Activated CD4-positive, alpha-beta T cell treated with anti-CD3 and anti-CD28 coated beads, Interleukin-2, amount 50 U/mL, for 1 hour (primary cell): ENCODE data around the gene MATR3.
"Not testable (repeated sequence)": the region's sequence is repeated elsewhere in the genome, so short reads cannot be mapped to it uniquely, and the experiment has no call there.

Experiments used
- DNase-seq: peaks from one replicate; pipeline ENCODE4 v3.0.0-alpha.2; 2020

The MATR3 gene

DNA sequence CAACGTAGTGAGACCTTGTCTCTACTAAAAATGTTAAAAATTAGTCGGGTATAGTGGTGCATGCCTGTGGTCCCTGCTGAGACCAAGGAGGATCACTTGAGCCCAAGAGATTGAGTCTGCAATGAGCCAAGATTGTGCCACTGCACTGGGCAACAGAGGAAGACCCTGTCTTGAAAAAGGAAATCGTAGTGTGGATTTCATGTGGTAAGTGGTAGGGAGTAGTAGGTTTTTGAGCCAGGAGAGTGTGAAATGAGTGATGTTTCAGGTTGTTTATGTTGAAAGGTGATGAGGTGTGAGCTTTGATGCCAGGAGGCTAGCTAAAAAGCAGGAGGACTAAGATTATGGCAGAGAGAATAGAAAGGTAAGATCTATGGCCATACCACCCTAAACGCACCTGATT is 5.9 kb downstream of the MATR3 start:
- DNase-seq = no peak

DNA sequence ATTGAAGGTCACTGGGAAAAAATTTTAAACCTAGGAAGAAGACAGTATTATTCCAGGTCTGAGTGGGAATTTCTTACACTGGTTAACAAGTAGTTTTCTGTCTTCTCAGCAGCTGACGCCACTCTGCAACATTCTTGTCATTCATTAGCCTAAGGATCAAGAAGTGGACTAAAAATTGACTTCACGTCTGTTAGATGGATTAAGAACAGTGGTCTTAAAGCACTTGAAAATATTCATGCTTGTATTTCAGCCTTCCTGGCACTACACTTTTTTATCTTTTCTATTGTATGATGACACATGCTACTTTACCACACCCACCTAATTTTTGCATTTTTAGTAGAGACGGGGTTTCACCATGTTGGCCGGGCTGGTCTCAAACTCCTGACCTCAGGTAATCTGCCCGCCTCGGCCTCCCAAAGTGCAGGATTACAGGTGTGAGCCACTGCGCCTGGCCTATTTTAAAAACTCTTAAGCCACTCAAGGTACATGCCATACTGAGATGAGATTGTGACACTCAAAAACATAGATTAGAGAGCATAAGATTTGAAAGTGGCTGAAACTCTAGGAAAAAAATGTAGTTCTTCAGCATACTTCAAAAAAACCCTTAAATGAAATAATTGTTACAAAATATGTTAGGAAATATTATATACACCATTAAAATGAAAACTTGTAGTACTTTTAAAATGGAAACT is 8.4 kb downstream of the MATR3 start:
- no peak for DNase-seq

DNA sequence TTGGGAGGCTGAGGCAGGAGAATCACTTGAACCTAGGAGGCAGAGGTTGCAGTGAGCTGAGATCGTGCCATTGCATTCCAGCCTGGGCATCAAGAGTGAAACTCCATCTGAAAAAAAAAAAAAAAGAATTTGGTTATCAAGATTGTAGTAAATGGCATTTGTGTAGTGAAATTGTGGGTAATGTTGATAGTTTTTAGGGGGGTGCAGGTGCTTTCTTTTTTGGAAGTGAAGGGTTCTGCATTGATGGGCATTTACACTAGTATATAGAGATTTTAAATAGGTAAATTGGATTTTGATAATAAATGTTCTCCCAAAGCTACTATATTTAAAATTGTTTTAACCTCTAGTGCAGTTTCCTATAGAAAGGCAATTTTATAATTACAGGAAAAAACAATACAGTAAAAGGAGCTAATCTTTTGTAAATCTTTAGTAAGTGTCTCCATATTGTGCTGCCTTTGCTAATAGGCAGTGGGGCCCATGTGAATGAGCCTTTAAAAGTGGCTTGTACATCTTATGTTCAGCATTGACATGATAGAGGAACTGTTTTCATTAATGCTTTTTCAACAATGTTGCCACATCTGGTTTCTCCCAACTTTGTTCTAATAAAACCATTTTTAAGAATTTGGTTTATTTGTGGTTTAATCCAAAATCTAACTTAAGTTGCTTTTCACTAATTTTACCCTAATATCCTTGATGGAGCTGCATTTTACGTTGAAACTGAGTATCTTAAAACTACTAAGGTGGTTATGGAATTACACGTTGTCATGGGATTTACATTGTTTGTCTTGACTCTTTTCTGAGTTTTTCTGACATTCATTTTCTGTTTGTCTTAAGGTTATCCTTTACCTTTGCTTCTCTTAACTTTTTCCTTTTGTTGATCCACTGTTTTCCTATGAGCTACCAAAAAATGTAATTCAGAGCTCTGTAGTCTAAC is 11.1 kb downstream of the MATR3 start:
- no peak for DNase-seq

DNA sequence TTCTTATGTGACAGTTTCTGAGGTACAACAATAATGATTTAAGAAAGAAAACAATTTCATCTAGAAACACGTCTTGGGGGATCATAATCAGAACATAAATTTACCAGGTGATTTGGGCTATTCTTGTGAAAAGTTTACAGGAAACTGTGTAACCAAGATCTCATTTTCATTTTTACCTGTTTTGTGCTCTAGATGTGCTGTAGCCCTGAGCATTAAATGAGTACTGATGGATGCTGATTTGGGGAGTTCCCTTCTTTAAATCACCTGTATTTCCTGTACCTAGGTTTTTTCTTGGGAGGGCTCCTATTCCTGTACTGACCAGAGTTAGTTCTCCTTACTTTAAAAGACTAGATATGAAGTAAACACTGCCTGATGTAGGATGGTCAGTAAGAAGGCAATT is 12.7 kb downstream of the MATR3 start:
- DNase-seq = no peak

DNA sequence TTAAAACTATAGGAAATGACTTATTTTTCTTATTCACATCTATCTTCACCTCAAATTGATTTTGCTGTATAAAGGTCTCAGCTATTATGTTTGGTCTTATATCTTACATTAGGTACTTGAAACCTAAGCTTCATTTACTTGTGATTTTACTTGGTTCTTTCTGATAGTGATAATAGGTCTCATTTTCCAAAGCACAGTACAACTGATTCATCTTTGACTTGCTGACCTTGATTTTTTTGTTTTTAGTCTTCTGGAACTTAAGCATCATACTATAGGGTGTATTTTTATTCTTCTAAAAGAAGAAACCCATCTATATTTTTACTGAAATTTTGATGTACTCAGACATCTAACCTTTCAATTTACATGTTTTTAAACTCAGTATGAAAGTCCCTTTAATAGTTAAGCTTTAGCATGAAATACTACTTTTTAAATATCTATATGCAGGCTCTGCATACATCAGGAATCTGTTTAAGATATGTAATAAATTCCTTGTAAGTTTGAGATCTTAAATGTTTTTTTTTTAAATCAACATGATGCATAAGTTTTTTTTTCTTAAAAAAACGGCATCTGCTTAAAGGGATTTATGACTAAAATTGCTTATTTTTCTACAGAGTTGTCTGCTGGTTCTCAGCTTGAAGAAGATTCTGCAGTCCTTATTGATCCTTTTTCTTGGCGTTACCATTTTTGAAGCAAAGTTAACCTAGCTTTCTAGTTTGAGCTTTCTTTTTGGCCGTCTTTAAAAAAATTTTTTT is 13.3 kb downstream of the MATR3 start:
- DNase-seq = no peak

DNA sequence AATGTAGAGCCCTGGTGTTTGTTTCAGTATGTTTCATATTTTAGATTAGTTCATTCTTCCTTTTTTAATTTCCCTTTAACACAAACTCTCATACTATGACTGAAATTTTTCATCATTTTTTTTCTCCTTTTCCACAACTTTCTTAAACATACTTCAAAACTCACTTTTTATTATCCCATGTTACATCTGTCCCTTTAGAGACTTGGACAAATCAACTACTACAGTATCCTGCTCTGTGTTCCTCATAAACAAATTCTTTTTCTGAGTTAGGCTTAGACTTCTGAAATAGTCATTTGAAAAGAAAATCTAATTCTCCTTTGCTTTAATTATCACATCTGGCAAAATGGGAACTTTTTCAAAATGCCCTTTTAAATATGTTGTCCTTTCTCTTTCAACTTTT is 15.3 kb downstream of the MATR3 start:
- DNase-seq = no peak

DNA sequence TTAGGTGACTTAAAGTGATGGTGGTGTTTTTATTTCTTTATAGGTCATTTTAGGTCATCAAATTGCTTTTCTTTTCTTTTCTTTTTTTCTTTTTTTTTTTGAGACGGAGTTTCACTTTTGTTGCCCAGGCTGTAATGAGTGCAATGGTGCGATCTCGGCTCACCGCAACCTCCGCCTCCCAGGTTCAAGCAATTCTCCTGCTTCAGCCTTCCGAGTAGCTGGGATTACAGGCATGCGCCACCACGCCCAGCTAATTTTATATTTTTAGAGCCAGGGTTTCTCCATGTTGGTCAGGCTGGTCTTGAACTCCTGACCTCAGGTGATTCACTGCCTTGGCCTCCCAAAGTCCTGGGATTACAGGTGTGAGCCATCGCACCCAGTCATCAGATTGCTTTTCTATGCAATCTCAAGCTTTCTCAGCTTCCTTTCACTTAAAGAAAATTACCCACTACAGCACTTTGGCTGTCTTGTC is 17.2 kb downstream of the MATR3 start:
- not testable (repeated sequence) for DNase-seq

DNA sequence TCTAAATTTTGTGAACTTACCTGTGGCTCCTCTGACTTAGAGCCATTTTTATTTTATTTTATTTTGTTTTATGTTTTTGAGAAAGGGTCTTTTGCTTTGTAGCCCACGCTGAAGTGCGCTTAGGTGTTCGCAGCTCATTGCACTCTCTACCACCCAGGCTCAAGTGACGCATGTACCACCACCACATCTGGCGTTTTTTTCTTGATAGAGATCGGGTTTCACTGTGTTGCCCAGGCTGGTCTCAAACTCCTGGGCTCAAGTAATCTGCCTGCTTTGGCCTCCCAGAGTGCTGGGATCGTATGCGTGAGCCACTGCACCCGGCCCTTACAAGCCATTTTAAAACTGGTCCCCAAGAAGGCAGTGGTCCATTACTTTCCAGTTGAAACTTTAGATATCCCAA is 18.5 kb downstream of the MATR3 start:
- no peak for DNase-seq

DNA sequence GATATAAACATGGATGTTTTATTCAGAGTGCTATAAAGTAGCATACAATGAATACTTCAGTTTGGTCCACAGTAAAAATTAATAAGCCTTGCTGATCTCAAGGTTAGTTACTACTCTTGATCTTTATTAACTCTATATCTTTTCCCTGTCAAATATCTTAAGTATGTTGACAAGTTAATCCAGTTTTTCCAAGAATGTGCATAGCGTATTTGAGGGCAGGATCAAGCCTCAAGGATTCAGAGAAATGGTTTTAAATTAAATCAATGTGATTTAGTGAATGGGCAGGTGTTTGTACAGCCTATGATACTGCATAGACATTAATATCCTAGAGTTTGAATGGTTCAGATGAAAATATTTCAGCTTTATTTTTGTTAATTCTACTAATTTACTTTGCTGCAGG is 20.7 kb downstream of the MATR3 start:
- no peak for DNase-seq

DNA sequence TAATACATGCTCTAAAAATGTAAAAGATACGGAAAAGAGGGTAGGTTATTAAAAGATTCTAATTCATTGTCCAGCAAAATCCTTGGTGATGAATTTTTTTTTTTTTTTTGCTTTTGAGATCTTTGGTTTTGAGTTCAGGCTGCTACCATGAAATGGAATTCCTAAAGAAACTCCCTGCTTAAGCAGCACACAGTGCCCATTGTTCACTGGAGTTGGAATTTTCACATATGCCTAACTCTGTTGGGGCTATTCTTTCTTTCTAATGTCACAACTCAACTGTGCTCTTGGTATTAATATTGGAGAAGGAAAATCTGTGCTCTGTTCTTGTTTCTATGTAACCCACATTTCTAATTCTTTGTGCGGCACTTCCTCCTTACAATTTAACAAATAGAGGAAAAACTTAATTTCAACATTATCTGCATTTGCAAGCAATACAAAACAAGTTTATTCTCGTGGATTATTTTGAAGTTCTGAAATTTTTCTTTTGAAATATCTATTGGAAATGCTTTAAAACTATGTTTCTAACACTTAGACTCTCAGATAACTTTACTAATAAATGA is 21.6 kb downstream of the MATR3 start:
- no peak for DNase-seq

DNA sequence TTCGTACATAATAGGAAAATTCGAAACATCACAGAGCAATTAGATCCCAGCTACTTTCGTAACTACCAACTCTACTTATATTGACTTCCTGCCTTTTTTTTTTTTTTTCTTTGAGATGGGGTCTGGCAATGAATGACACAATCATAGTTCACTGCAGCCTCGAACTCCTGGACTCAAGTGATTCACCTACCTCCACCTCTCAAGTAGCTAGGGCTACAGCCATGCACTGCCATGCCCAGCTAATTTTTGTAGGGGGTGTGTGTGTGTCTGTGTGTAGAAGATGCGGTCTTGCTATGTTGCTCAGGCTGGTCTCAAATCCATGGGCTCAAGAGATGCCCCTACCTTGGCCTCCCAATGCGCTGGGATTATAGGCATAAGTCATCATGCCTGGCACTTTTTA is 42.3 kb downstream of the MATR3 start:
- DNase-seq = no peak

DNA sequence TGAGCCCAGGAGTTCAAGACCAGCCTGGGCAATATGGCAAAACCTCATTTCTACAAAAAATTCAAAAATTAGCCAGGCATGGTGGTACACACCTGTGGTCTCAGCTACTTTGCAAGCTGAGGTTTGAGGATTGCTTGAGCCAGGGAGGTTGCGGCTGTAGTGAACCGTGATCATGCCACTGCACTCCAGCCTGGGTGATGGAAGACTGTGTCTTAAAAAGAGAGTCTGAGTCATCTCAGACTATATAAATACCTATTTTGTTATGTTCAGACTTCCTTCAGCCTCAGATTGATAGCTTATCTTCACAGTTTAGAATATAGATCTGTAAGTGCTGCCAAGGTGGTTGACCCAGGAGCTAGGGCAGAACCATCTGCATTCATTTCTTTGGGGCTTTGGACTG is 46.5 kb downstream of the MATR3 start:
- DNase-seq = no peak

DNA sequence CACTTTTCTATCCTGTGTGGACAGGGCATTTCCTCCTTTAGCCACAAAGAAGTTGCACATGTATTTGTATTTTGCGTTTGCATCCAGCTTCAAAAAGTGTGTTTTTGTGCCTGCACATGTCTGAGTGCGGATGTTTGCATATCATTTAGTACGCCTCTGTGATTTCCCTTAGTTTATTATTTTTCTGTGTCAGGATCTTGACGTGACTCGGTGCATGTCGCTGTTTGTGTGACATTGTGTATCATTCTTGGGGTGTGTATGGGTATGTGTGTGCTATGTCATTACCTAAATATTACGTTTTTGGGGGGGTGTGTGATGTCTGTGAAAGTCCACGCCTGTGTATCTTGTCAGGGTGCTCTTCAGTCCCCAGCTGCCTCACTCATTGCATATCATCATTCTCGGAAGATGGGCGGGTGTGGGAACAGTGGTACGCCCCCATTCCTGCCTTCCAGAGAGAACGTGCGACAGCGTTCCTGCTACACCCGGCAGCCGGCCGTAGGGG is 47.7 kb downstream of the MATR3 start:
- no peak for DNase-seq

DNA sequence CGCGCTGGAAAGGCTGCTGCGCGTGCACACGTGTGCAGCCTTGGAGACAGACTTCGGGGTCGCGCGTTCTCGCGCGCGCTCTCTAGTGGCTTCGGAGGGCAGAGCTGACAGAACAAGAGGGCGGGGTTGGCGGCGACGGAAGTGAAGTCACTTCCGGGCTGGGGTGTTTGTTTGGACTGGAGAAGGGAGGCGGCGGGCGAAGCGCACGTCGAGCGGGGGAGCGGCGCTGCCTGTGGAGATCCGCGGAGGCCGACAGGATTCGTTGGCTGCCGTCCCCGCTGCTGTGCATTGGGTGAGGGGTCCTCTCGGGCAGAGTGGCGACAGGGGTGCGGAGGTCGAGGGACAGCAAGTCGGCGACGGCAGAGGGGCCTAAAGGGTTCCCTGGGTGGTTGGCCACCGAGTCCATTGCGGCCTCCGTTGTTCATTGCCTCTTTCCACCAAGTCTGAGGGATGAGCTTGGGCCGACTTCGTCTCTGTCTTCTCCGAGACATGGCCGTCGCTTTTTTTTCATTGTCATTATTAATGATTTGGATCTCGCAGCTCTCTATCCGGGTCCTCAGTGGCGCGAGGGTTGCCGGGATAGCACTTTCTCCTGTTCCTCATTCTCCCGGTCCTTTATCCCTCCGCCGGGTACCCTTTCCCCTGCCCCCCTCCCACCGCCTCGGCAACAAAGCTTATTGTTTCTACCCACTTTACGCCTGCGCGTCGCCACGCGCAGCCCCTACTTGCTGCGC is 48.3 kb downstream of the MATR3 start, which contains the start of gene PAIP2:
Gene PAIP2, plus strand, starts transcription at position 166 of the 734 bp plus-strand sequence. CDS start 21,931 bp downstream, outside the sequence.
- peak; percentile 98 for DNase-seq

DNA sequence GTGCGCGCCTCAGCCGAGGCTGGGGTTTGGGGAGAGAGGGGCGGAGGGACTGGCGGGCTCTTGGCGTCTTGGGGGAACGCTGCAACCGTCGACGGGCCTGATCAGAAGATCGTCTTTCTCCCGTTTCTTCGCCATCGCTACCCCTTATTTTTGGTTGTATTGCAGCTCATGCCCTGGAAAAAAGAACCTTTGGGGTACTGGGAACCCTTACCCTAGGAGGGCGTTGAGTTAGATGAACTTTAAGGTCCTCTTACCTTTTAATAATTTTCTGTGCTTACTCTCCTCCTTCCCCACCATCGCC is 48.8 kb downstream of the MATR3 start:
- DNase-seq = peak; percentile 78

DNA sequence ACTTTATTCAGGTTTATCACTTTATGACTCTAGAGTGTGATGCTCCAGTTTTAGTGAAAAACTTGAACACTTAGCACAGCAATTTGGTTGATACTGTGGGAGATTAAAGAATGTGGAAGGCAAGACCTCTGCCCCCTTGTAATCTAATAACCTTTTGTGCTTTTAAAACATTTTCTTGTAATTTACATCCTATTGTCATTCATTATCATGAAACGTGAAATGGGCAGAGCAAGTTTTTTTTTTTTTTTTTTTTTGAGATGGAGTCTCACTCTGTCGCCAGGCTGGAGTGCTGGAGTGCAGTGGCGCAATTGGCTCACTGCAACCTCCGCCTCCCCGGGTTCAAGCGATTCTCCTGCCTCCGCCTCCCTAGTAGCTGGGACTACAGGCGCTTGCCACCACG is 49.9 kb downstream of the MATR3 start:
- DNase-seq = no peak

DNA sequence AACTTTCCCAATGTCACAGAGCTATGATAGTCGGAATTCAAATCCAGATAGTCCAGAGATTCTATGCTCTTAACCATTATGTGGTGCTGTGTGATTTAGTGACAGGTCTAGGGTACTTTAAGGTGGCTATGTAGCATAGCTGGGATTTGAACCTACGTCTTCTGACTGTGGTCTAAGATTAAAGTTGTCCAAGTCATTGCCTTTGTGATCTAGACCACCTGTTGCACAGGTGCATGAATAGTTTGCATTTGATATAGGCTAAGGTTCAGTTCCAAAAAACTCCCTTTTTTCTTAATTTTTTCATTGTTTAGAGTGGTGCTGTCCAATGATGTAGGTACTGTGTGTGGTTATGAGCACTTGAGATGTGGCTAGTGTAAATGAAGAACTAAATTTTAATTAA is 50.6 kb downstream of the MATR3 start:
- no peak for DNase-seq

DNA sequence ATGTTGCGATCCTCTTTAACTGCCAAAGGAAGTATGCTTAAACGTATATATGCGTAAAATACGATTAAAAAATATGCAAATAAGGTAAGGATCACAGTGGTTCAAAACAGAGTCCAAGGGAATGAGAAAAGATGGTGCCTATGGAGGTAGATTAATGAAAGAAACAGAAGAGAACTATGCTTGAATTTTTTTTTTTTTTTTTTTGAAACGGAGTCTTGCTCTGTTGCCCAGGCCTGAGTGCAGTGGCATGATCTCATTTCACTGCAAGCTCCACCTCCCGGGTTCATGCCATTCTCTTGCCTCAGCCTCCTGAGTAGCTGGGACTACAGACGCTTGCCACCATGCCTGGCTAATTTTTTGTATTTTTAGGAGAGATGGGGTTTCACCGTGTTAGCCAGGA is 51.9 kb downstream of the MATR3 start:
- not testable (repeated sequence) for DNase-seq

DNA sequence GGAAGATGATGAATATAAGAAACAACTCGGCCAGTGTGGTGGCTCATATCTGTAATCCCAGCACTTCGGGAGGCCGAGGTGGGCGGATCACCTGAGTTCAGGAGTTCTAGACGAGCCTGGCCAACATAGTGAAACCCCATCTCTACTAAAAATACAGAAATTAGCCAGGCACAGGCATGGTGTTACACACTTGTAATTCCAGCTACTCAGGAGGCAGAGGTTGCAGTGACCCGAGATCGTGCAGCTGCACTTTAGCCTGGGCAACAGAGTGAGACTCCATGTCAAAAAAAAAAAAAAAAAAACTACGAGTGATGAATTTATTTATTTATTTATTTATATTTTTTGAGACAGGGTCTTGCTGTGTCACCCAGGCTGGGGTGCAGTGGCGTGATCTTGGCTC is 54.3 kb downstream of the MATR3 start:
- not testable (repeated sequence) for DNase-seq

DNA sequence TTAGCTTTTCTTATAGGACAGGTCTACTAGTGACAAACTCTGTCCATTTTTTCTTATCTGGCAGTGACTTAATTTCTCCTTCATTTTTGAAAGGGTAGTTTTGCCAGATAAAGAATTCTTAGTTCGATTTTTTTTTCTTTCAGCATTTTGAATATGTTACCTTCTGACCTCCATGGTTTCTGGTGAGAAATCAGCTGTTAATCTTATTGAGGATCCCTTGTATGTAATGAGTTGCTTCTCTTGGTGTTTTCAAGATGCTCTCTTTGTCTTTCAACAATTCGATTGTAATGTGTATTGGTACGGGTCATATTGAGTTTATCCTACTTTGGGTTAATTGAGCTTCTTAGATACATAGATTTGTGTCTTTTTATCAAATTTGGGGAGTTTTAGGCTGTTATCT is 60.6 kb downstream of the MATR3 start:
- no peak for DNase-seq

DNA sequence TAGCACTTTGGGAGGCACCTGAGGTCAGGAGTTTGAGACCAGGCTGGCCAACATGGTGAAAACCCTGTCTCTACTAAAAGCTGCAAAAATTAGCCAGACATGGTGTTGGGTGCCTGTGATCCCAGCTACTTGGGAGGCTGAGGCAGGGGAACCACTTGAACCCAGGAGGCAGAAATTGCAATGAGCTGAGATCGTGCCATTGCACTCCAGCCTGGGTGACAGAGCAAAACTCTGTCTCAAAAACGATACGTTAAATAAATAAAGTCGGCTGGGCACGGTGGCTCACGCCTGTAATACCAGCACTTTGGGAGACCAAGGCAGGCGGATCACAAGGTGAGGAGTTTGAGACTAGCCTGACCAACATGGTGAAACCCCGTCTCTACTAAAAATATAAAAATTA is 62.4 kb downstream of the MATR3 start:
- DNase-seq = not testable (repeated sequence)

DNA sequence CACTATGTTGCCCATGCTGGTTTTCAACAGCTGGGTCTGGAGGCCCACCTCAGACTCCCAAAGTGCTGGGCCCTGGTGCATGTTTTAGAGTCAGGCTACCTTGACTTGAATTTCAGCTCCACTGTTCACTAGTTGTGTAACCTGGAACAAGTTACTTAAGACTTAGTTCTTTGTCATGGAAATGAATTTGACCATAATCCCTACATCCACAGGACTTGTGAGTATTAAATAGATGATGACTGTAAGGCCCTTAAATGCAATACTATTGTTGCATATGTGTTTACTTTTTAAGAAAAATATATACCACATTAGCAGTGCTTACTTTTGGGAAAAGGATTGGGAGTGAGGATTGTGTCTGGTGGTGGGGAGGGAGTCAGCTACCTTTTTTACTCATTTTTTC is 64.5 kb downstream of the MATR3 start:
- DNase-seq = no peak
